HCT116 (cell line): ENCODE data around the gene TGM2.

ENCODE experiments used
- CTCF ChIP-seq, 3 experiments: fragments of 200-600 bp in 1 of 3; sonication (generic) in 1 of 3; IDR thresholded peaks in 2 of 3; conservative IDR thresholded peaks in 1 of 3; 2 replicates each; pipeline ENCODE4 v1.5.1; 2012 to 2017; ENCODE audit warnings: low read depth in 2 of 3, low read length in 2 of 3, antibody characterized with exemption in 1 of 3, borderline replicate concordance in 1 of 3, control low read depth in 1 of 3, mild to moderate bottlenecking in 1 of 3, mixed read lengths in 1 of 3, mixed run types in 1 of 3, moderate library complexity in 1 of 3; ENCODE audit not compliant: insufficient read depth in 1 of 3
- EZH2 ChIP-seq: fragments of 200-600 bp; sonication (generic); IDR thresholded peaks from 2 replicates; pipeline ENCODE4 v1.6.1; 2017; ENCODE audit warnings: antibody characterized with exemption, mixed run types
- POLR2A ChIP-seq: IDR thresholded peaks from 2 replicates; pipeline ENCODE4 v1.7.0; 2011; ENCODE audit warnings: borderline replicate concordance; ENCODE audit not compliant: insufficient read depth, insufficient read length; ENCODE audit errors: extremely low read depth

GRCh38 chr20:38135651-38136420 lies 29.2 kb downstream of the TGM2 start:
- no peak for TF ChIP-seq EZH2
- TF ChIP-seq POLR2A, result no peak
- TF ChIP-seq CTCF (IDR thresholded peaks at IDR 0.05 in 2 of 3, conservative IDR thresholded peaks at IDR 0.05 in 1 of 3; ENCODE audit: borderline replicate concordance in 1 of 3, insufficient read depth in 1 of 3, low read depth in 2 of 3, low read length in 2 of 3), result no peak
